GM19463 (cell line): ENCODE results near the gene MYD88.
"Not testable (repeated sequence)": the region's sequence is repeated elsewhere in the genome, so short reads cannot be mapped to it uniquely, and the experiment has no call there.

Experiments
- ATAC-seq: cut with Tn5 transposase; IDR thresholded peaks from one replicate; pipeline ENCODE4 v1.9.1; 2021; ENCODE audit warnings: mild to moderate bottlenecking, moderate library complexity; ENCODE audit not compliant: unreplicated experiment

MYD88 gene

GRCh38 chr3:38124324-38125122 is 13.9 kb upstream of the MYD88 start:
- no peak for ATAC-seq

DNA sequence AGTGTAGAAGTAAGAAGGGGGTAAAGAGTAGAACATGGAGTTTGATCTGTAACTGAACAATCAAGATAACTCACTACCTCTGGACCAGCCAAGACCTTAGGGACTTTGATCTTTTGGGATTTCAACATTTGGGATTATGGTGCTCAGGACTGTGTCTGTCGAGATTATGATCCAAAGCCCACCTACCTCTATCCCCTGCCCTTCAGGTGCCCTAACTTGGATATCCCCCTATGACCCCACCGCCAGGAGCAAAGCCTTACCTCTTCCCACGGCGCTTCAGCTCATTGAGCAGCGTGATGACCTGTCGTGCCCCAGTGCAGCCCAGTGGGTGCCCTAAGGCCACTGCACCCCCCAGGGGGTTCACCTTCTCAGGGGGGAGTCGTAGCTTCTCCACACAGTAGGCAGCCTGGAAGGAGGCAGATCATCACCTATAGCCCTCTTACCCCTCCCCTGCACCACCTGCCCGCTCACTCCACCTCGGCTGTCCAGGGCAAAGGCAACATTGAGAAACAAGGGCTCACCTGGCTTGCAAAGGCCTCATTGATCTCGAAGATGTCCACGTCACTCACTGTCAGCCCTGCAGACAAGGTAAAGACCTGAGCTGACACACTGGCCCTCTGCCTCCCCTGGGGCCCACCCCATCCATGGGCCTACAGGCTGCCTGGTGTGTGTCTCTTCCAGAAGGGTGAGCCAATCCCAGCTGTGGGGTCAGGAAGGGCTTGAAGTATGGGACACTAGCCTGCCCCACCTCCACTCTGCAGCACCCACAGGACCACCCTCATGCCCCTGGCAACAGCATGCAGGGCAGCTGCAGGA is 12.9 kb upstream of the MYD88 start:
- ATAC-seq: no peak

DNA sequence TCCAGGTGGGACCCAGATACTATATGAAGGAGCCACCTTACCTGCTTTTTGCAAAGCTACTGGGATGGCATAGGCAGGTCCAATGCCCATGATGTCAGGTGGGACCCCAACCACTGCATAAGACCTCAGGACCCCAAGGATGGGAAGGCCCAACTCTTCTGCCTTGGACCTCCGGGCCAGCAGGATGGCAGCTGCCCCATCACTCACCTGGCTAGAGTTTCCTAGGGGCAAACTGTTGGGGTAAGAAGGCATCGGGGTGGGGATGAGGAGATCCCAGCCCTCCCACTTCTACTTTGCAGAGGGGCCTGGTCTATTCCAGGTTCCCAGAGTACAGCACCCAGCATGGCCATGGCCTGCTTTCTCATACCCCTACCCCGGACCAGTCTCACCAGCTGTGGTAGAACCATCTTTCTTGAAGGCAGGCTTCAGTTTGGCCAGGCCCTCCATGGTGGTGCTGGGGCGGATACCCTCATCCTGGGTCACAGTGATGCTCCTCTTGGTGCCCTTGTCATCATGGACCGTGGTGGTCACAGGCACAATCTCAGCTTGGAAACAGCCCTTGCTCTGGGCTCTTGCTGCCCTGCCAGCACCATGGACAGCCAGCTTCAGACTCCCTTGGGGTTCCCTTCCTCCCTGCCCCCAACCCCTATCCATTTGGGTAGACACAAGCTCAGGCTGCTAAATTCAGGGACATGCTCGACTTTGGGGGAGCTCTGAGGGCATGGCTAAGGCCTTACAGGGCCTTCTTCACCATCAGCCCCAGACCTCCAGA is 12.2 kb upstream of the MYD88 start:
- no peak for ATAC-seq

- no peak for ATAC-seq
These were observed 10.7 kb upstream of the MYD88 start for GRCh38 chr3:38127611-38128302.

- no peak for ATAC-seq
These were observed 10.2 kb upstream of the MYD88 start for GRCh38 chr3:38128303-38128655.

DNA sequence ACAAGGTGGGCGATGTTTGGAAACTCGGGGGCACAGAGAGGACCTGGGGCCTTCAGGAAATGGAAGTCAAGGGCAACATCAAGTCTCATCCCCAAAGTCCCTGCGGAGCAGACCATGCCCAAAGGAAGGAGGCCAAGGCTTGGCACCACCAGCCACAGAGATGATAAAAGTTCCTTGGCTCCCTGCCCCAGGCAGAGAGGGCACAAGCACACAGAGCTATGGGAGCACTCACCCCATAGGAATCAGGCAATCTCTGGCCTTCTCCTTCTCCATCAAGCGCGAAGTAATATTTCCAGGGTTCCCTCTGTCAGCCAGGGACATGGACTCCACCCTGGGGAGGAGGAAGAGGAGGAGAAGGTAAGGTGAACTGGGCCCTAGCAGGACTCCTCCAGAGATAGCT is 9.4 kb upstream of the MYD88 start:
- no peak for ATAC-seq

- ATAC-seq: no peak
These were observed 7.8 kb upstream of the MYD88 start for GRCh38 chr3:38130631-38131065.

- ATAC-seq: no peak
These were observed 6.7 kb upstream of the MYD88 start for GRCh38 chr3:38131621-38132369.

DNA sequence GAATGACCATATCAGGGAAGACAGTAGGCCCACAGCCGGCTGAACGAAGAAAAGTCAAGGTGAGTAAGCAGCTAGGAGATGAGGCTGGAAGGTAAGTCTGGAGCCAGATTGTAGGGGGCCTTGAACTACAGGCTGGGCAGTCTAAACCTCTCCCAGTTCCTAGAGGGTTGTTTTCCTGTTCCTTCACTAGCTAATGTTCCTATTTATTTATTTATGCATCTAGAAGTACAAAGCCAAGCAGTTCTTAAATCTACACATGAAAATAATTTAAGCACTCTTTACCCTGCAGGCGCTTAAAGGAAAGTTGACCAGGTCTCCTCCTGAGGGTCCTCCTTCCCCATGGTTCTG is 5.3 kb upstream of the MYD88 start:
- ATAC-seq: no peak

DNA sequence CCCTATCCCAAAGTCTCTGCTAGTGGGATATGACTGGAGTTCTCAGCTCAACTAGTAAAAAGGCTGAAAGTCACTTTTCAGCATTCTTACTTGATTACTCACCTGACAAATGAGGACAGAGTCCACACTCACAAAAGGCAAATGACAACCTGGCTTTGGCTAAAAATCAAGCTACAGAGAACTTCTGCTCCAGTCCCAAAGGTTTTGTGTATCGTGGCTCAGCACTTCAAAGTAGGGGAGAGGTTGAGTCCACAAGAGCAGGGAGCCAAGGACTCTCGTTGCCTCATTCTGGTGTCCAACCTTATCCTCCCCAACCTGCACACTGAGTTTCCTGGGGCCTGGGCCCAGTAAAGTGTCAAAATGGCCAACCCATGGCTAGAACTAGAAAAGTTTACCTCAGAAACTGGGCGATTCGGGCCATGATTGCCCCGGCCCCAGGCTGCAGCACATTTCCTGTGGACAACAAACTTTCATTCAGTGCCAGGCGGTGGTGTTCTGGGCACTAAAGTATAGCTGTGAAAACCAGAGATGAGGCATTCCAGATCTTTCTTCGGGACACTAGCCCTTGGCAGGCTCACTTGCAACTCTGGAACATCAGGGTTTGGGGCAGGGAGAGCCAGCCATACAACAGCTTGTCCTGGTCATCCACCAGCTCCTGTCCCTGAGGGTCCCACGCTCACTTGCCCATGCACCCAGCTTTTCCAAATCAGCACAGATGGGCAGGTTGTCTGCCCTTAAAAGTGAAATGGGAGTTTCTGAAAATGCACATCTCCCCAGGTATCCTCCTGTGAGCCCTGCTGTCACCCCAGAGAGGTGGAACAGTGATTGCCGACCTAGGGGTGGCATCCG is 4.7 kb upstream of the MYD88 start:
- no peak for ATAC-seq

GRCh38 chr3:38134517-38135143 is 3.8 kb upstream of the MYD88 start:
- not testable (repeated sequence) for ATAC-seq

- not testable (repeated sequence) for ATAC-seq
These were observed 2.7 kb upstream of the MYD88 start for GRCh38 chr3:38135621-38136277.

DNA sequence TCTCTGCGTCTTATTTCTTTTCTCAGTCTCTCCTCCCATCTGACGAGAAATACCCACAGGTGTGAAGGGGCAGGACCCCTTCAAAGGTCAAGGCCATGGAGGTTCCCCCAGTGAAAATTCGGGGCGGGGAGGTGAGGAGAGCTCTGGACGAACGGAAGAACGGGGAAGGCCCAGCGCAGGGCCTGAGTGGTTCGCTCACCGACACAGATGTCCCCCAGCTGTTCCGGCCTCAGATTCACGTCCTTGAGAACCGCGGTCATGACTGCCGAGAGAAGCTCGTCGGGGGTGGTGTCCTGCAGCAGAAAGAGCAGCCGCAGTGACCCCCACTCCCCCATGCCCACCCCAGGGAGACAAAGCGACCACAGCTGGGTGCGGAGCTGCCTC is 2.1 kb upstream of the MYD88 start:
- no peak for ATAC-seq

GRCh38 chr3:38136777-38137614 is 1.5 kb upstream of the MYD88 start, which contains the start of gene ACAA1:
Gene ACAA1, minus strand, starts transcription at chr3:38137127. Its CDS starts 92 bp downstream, at chr3:38137035.
- peak; percentile 88 for ATAC-seq

GRCh38 chr3:38137615-38138348 is 679 bp upstream of the MYD88 start:
- ATAC-seq: no peak

DNA sequence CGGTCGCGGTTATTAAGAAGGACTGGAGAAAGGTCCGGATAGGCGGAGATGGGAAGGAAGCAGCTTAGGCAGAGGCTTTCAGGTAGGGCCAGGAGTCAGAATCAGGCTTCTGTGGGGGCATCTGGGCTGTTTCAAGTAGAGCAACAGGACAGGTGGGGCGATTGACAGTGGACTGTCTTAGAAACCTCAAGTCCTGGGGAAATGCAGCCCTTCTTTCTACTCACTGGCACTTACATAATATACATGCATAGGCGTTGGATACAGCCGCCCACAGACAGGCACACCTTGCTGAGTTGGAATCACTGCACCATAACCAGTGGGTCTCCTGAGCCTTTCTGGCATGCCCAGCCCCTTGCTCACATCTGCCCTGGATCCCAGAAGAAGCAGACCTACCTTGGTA is 730 bp downstream of the MYD88 start:
- no peak for ATAC-seq

GRCh38 chr3:38139652-38140051 is 1.2 kb downstream of the MYD88 start:
- no peak for ATAC-seq
